A549 (cell line): ENCODE data around the gene EFNA5. TPM values are rescaled to one million over a fixed set of nuclear protein-coding genes. Genes with fewer than 3 reads are reported as not detected.

Source experiments
- ATAC-seq, 2 experiments: fragments of 200-7000 bp in 1 of 2; fragments of >200 bp in 1 of 2; cut with Nextera tagmentation in 1 of 2; cut with Tn5 transposase in 1 of 2; 3 replicates each; pipeline versions ENCODE4 v1.8.0 to v1.9.1; 2018 to 2020; ENCODE audit warnings: mild to moderate bottlenecking in 1 of 2, moderate library complexity in 1 of 2
- CTCF ChIA-PET: fragments of 300-600 bp; sonication (Branson Sonifier 250); formaldehyde crosslinking; extraction: SDS; loops from one replicate; lab custom pipeline; 2021; ENCODE audit warnings: antibody characterized with exemption, inconsistent platforms; lab: Yijun Ruan, JAX
- POLR2A ChIA-PET: fragments of 350-600 bp; formaldehyde crosslinking; extraction: SDS; loops from one replicate; lab custom pipeline; 2021; ENCODE audit warnings: antibody characterized with exemption, inconsistent platforms; lab: Yijun Ruan, JAX
- DNase-seq, 2 experiments: peaks; one replicate each; pipeline versions ENCODE4 v3.0.0 to v3.0.0-alpha.2; 2011 to 2016; ENCODE audit warnings: low read depth in 1 of 2, low spot score in 1 of 2
- FAIRE-seq: peaks from 2 replicates; lab custom pipeline; 2011; peaks lifted over from hg19 to GRCh38; lab: Jason Lieb, UNC
- H3K27ac ChIP-seq, 2 experiments: fragments of >200 bp; sonication (Bioruptor Twin); formaldehyde crosslinking; 3 replicates each; pipeline ENCODE4 v1.5.1; 2016 to 2017
- H3K4me1 ChIP-seq: fragments of >200 bp; sonication (Bioruptor Twin); formaldehyde crosslinking; 3 replicates; pipeline ENCODE4 v1.6.1; 2016
- H3K4me2 ChIP-seq: fragments of >200 bp; sonication (Bioruptor Twin); formaldehyde crosslinking; 3 replicates; pipeline ENCODE4 v1.6.1; 2016
- H3K4me3 ChIP-seq: fragments of >200 bp; sonication (Bioruptor Twin); formaldehyde crosslinking; 3 replicates; pipeline ENCODE4 v1.5.1; 2016
- H3K9me3 ChIP-seq: fragments of >200 bp; sonication (Bioruptor Twin); formaldehyde crosslinking; 3 replicates; pipeline ENCODE4 v1.6.1; 2016
- ATOH8 ChIP-seq: fragments of 250-450 bp; sonication (Bioruptor Pico); IDR thresholded peaks from 2 replicates; pipeline ENCODE4 v1.5.0; 2020; ENCODE audit warnings: low read depth, mild to moderate bottlenecking, moderate library complexity
- CBX8 ChIP-seq: fragments of 200-600 bp; sonication (generic); IDR thresholded peaks from 2 replicates; pipeline ENCODE4 v1.6.1; 2016
- CEBPB ChIP-seq, 2 experiments: fragments of >200 bp in 1 of 2; sonication (Bioruptor Twin) in 1 of 2; formaldehyde crosslinking in 1 of 2; IDR thresholded peaks; 2 replicates each; pipeline ENCODE4 v1.6.1; 2012 to 2016
- CTCF ChIP-seq: fragments of >200 bp; sonication (Bioruptor Twin); formaldehyde crosslinking; IDR thresholded peaks from 3 replicates; pipeline ENCODE4 v1.5.1; 2016
- E2F6 ChIP-seq: IDR thresholded peaks from 2 replicates; pipeline ENCODE4 v1.6.1; 2012; ENCODE audit warnings: low read depth, borderline replicate concordance
- FOSL2 ChIP-seq, 2 experiments: fragments of 450-650 bp in 1 of 2; fragments of >200 bp in 1 of 2; sonication (Bioruptor Twin) in 1 of 2; formaldehyde crosslinking; IDR thresholded peaks; 2 replicates each; pipeline versions ENCODE4 v1.5.0 to v1.6.1; 2016 to 2020; ENCODE audit warnings: mild to moderate bottlenecking in 1 of 2, moderate library complexity in 1 of 2
- GATA3 ChIP-seq: IDR thresholded peaks from 2 replicates; pipeline ENCODE4 v1.6.1; 2012; ENCODE audit warnings: borderline replicate concordance
- HEYL ChIP-seq: fragments of 250-450 bp; sonication (Bioruptor Pico); IDR thresholded peaks from 2 replicates; pipeline ENCODE4 v1.8.0; 2021; ENCODE audit warnings: mild to moderate bottlenecking, moderate library complexity
- HOXB13 ChIP-seq: fragments of 250-450 bp; sonication (Bioruptor Pico); IDR thresholded peaks from 2 replicates; pipeline ENCODE4 v1.5.0; 2020; ENCODE audit warnings: low read depth, mild to moderate bottlenecking, moderate library complexity
- MAZ ChIP-seq: fragments of 150-350 bp; IDR thresholded peaks from 2 replicates; pipeline ENCODE4 v1.6.1; 2014; ENCODE audit warnings: antibody characterized with exemption, low read depth, low read length, borderline replicate concordance
- NR3C1 ChIP-seq: fragments of >200 bp; sonication (Bioruptor Twin); formaldehyde crosslinking; IDR thresholded peaks from 3 replicates; pipeline ENCODE4 v1.6.1; 2017
- PBX3 ChIP-seq: IDR thresholded peaks from 2 replicates; pipeline ENCODE4 v1.6.1; 2012
- RAD21 ChIP-seq, 2 experiments: fragments of >200 bp in 1 of 2; sonication (Bioruptor Twin) in 1 of 2; formaldehyde crosslinking in 1 of 2; IDR thresholded peaks in 1 of 2; conservative IDR thresholded peaks in 1 of 2; 2 replicates in 1 of 2; 3 replicates in 1 of 2; pipeline ENCODE4 v1.6.1; 2012 to 2018; ENCODE audit warnings: inconsistent platforms in 1 of 2
- RFX5 ChIP-seq: fragments of 450-650 bp; IDR thresholded peaks from 2 replicates; pipeline ENCODE4 v1.7.1; 2014; ENCODE audit warnings: antibody characterized with exemption, mild to moderate bottlenecking, moderate library complexity
- SREBF2 ChIP-seq: fragments of 450-650 bp; IDR thresholded peaks from 2 replicates; pipeline ENCODE4 v1.6.1; 2014; ENCODE audit warnings: mild to moderate bottlenecking, moderate library complexity
- TFCP2L1 ChIP-seq: fragments of 250-450 bp; sonication (Bioruptor Pico); IDR thresholded peaks from 2 replicates; pipeline ENCODE4 v1.5.0; 2021; ENCODE audit warnings: mild to moderate bottlenecking
- TP53 ChIP-seq: fragments of 250-450 bp; sonication (Bioruptor Pico); IDR thresholded peaks from 2 replicates; pipeline ENCODE4 v1.5.0; 2021; ENCODE audit warnings: mild to moderate bottlenecking, moderate library complexity
- USF2 ChIP-seq: fragments of 450-650 bp; IDR thresholded peaks from 2 replicates; pipeline ENCODE4 v1.6.1; 2014; ENCODE audit warnings: antibody characterized with exemption
- ZFP36 ChIP-seq: fragments of 450-650 bp; IDR thresholded peaks from 2 replicates; pipeline ENCODE4 v1.6.1; 2014; ENCODE audit warnings: borderline replicate concordance; ENCODE audit not compliant: partially characterized antibody
- ZSCAN20 ChIP-seq: fragments of 250-450 bp; sonication (Bioruptor Pico); IDR thresholded peaks from 2 replicates; pipeline ENCODE4 v1.8.0; 2022; ENCODE audit warnings: mild to moderate bottlenecking, moderate library complexity
- WGBS: methylation state at CpG from one replicate; pipeline ENCODE4 v1.1.6; 2017; ENCODE audit errors: missing lambda C conversion rate; 5-methylcytosine and 5-hydroxymethylcytosine counted together
- polyA plus RNA-seq, 4 experiments: library from polyadenylated mRNA; depleted of rRNA in 3 of 4; stranded (reverse); fragments of >200 nt; fragmentation: RNase III in 1 of 4; extraction: RNeasy Plus Mini Kit Qiagen cat#74134 plus additional on column Dnase treatment in 1 of 4; gene quantifications; 2 replicates in 3 of 4; 3 replicates in 1 of 4; pipeline ENCODE4 v1.2.3, GENCODE V29; 2011 to 2017

EFNA5 gene
- polyA plus RNA-seq, 2 of the 4 experiments (the other 2 are of a cell fraction): 8.5 to 20.7 TPM

GRCh38 chr5:107676702-107677101 lies 6.0 kb upstream of the EFNA5 start:
- ATAC-seq (no peak), DNase-seq (no peak), FAIRE-seq (no peak)
- ChIA-PET POLR2A (no interaction called here), CTCF (interaction anchor here (1.0 kb wide), 1 partner anchor 105 kb away, joined by 4 read pairs; no protein-coding TSS in a partner anchor)
- Histone ChIP-seq H3K4me3 (no peak overlapping the region), H3K9me3 (no peaks in the 10 kb centered on the region), H3K4me1 (peaks cover 11% of the 10 kb centered on the region), H3K4me2 (no peak overlapping the region), H3K27ac (no peak overlapping the region)
- no peak for TF ChIP-seq ZSCAN20 (CRISPR knock-in tag)
- no peak for TF ChIP-seq NR3C1
- no peak for TF ChIP-seq RAD21 (conservative IDR thresholded peaks at IDR 0.05 in 1 of 2, IDR thresholded peaks at IDR 0.05 in 1 of 2)
- no peak for TF ChIP-seq GATA3
- TF ChIP-seq HOXB13: no peak
- TF ChIP-seq E2F6: no peak
- TF ChIP-seq PBX3: no peak
- no peak for TF ChIP-seq HEYL
- no peak for TF ChIP-seq ZFP36
- TF ChIP-seq ATOH8 (CRISPR knock-in tag): no peak
- no peak for TF ChIP-seq FOSL2 (IDR thresholded peaks at IDR 0.05)
- TF ChIP-seq FOSL2 (CRISPR knock-in tag; IDR thresholded peaks at IDR 0.05): no peak
- no peak for TF ChIP-seq CEBPB (IDR thresholded peaks at IDR 0.05)

- ATAC-seq (no peak), DNase-seq (no peak), FAIRE-seq (no peak)
- peaks cover 11% of the 10 kb centered on the region for H3K4me1 ChIP-seq
- H3K4me2 ChIP-seq: no peak overlapping the region
- ChIA-PET POLR2A (no interaction called here), CTCF (interaction anchor here (0.6 to 2.0 kb wide), 3 partner anchors 13 to 1521 kb away, joined by 3 to 8 read pairs (median 5); no protein-coding TSS in a partner anchor)
- WGBS: 87% methylated on average over 9 of the region's 9 CpGs
- no peaks in the 10 kb centered on the region for H3K9me3 ChIP-seq
- no peak overlapping the region for H3K27ac ChIP-seq
- TF ChIP-seq RAD21 (conservative IDR thresholded peaks at IDR 0.05 in 1 of 2, IDR thresholded peaks at IDR 0.05 in 1 of 2): no peak
- TF ChIP-seq CTCF: no peak
- TF ChIP-seq FOSL2 (IDR thresholded peaks at IDR 0.05): no peak
- TF ChIP-seq FOSL2 (CRISPR knock-in tag; IDR thresholded peaks at IDR 0.05): no peak
- TF ChIP-seq CBX8: no peak
- no peak for TF ChIP-seq SREBF2
- TF ChIP-seq USF2: no peak
- TF ChIP-seq RFX5: no peak
- no peak for TF ChIP-seq MAZ
- no peak for TF ChIP-seq TFCP2L1 (CRISPR knock-in tag)
- TF ChIP-seq E2F6: no peak
- TF ChIP-seq TP53 (CRISPR knock-in tag): no peak
- no peak overlapping the region for H3K4me3 ChIP-seq
Measured at GRCh38 chr5:107675201-107675600, 4.5 kb upstream of the EFNA5 start.
